A549 treated with DMSO at 1 μM for 4 hours (cell line): ENCODE measurements around the gene TYW1. TPM values are rescaled to one million over a fixed set of nuclear protein-coding genes. Genes with fewer than 3 reads are reported as not detected.

Experiments used
- total RNA-seq: library from RNA; stranded (reverse); fragments of 200-300 nt; extraction: Qiagen RNA extraction; gene quantifications from 5 replicates; pipeline ENCODE4 v1.2.3, GENCODE V29; 2022; ENCODE audit warnings: low read depth

Gene TYW1, protein sequence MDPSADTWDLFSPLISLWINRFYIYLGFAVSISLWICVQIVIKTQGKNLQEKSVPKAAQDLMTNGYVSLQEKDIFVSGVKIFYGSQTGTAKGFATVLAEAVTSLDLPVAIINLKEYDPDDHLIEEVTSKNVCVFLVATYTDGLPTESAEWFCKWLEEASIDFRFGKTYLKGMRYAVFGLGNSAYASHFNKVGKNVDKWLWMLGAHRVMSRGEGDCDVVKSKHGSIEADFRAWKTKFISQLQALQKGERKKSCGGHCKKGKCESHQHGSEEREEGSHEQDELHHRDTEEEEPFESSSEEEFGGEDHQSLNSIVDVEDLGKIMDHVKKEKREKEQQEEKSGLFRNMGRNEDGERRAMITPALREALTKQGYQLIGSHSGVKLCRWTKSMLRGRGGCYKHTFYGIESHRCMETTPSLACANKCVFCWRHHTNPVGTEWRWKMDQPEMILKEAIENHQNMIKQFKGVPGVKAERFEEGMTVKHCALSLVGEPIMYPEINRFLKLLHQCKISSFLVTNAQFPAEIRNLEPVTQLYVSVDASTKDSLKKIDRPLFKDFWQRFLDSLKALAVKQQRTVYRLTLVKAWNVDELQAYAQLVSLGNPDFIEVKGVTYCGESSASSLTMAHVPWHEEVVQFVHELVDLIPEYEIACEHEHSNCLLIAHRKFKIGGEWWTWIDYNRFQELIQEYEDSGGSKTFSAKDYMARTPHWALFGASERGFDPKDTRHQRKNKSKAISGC
- 13.7 to 18.6 TPM (median 16.7 TPM) in 5 replicates for total RNA-seq

DNA sequence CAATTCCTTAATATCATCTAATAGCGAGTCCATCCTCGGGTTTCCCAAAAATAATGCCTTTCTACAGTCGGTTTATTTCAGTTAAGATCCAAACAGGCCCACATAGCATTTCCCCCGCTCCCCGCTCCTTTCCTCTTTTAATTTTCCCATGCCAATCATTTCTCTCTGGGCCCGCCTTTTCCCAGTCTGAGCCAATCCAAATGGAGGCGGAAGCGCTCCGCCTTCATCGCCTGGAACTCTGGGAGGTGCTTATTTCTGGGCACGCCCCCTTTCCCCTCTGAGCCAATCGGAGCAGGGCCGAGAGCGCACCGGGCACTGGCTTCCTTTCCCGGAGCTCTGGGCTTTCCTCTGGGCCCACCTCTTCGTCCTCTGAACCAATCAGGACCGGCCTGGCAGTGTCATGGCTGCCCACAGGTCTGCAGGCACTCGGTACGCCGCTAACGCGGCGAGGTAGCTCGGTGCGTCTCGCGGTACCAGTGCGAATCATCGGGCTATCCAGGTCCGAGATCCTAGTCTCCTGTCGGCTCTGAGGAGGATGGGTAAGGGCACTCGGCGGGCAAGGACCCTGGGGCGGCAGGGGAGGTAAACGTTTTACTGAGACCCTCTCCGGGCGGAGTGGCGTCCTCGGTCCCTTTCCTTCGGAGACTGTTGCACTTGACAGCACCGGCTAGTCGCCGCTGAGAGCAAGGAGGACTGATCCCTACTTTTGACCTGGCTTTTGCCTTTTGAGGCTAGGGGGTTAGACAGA is at the start of gene TYW1:
TSS of gene TYW1 (plus strand) at position 390 of the 748 bp plus-strand sequence. CDS start at position 536, 146 bp downstream.

DNA sequence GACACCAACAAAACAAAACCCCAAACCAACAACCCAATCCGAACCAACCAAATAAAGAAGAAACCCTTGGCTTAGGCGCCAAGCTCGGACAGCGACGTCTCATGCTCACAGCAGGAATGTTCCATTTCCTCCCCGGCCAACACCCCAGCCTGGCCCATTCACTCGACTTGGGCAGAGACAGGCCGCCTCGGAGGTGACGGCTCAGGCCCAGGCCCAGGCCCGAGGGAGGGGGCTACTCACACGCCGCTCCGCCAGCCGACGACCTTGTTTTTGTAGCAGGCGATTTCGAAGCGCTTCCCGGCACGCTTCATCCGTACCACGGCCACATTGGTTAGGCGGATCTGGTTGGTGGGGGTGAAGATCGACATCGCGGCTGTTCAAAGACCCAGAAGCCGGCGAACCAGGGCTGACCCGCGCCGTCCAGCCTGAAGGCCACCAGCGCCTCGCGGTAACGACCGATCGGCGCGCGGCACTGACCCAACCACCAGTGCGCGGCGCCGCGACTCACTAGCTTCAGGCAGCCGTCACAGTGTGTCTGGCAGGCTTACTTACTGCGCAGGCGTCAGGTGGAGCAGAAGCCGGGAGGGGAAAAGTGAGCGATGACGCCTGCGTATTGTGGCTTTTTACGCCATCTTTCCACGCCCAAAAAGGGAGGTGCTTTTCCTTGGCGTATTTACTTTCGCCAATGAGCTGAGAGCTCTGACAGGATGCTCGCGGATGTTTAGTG is 1.4 kb upstream of the TYW1 start, which contains the start of gene SBDS:
TSS of gene SBDS (minus strand) at position 537 of the 727 bp plus-strand sequence. CDS start at position 368, 169 bp downstream.

Other genes with a start within 250 kb of the TYW1 start
- gene TMEM248, start 75.6 kb upstream of the TYW1 start, total RNA-seq = 87.7 to 95.9 TPM (median 95.5 TPM) in 5 replicates
- gene SBDS, start 1.2 kb upstream of the TYW1 start, total RNA-seq = 98.9 to 116 TPM (median 107 TPM) in 5 replicates